Measurements from ENCODE around the gene RABL6. TPM values are rescaled to one million over a fixed set of nuclear protein-coding genes. Genes with fewer than 3 reads are reported as not detected.

RABL6 gene
- total RNA-seq, 2 donors from 2014 or later, result 69.8 to 72.8 TPM

- intact Hi-C loops (cut with DNase I), result no loop called here
- peak overlapping the region; percentile 84 to 91 (median 89) for H3K27ac ChIP-seq
- H3K27me3 ChIP-seq, result no peaks in the 10 kb centered on the region
- no peaks in the 10 kb centered on the region for H3K36me3 ChIP-seq (replicated peaks in 1 of 2; ENCODE audit: insufficient read depth in 1 of 2, low read depth in 2 of 2)
- peak overlapping the region in 1 of 2 donors; percentile 72 for H3K4me3 ChIP-seq
- DNase-seq (peak; percentile 38 to 57 (median 50)), ATAC-seq (no peak)
- peaks cover 59% of the 10 kb centered on the region for H3K4me1 ChIP-seq
- 21 to 54% methylated on average over 13 to 59 of the region's 75 CpGs for WGBS, 2 donors
- H3K9me3 ChIP-seq, result no peaks in the 10 kb centered on the region
- TF ChIP-seq POLR2A (IDR thresholded peaks at IDR 0.05) (no peak), CTCF (IDR thresholded peaks at IDR 0.05) (no peak)
These were observed 39.5 kb downstream of the RABL6 start for GRCh38 chr9:136847088-136847825.

- Histone ChIP-seq H3K36me3 (replicated peaks in 1 of 2; ENCODE audit: insufficient read depth in 1 of 2, low read depth in 2 of 2) (no peaks in the 10 kb centered on the region), H3K27me3 (no peaks in the 10 kb centered on the region), H3K9me3 (no peaks in the 10 kb centered on the region), H3K4me3 (peak overlapping the region; percentile 40 to 72), H3K4me1 (peaks cover 57% of the 10 kb centered on the region), H3K27ac (peak overlapping the region; percentile 84 to 91 (median 89))
- ATAC-seq (peak; percentile 46), DNase-seq (peak; percentile 91 to 95 (median 94))
- intact Hi-C loops (cut with DNase I), result no loop called here
- peak; percentile 81 to 91 (median 87) for TF ChIP-seq POLR2A (IDR thresholded peaks at IDR 0.05)
- TF ChIP-seq CTCF (IDR thresholded peaks at IDR 0.05), result peak in 3 of 7 experiments; percentile 2 to 13 (median 9)
- 0% methylated on average over 48 of the region's 48 CpGs; no CpG with 5 or more reads in 1 of the 2 donors for WGBS, 2 donors
These were observed 40.2 kb downstream of the RABL6 start for GRCh38 chr9:136847826-136848392.

- DNase-seq, result peak in 3 of 4 donors; percentile 44 to 60 (median 47)
- 0 to 1% methylated on average over 15 to 51 of the region's 53 CpGs for WGBS, 2 donors
- peak; percentile 17 for ATAC-seq
These were observed 40.8 kb downstream of the RABL6 start for GRCh38 chr9:136848393-136849037.

GRCh38 chr9:136849038-136849959 is 41.6 kb downstream of the RABL6 start, which contains the start of gene PHPT1:
Gene PHPT1, plus strand, starts transcription at chr9:136849409. Its CDS starts 22 bp downstream, at chr9:136849431.
- H3K36me3 ChIP-seq (replicated peaks in 1 of 2; ENCODE audit: insufficient read depth in 1 of 2, low read depth in 2 of 2), result no peaks in the 10 kb centered on the region
- H3K27ac ChIP-seq, result peak within 1 kb of the TSS; percentile 84 to 91 (median 89)
- H3K4me1 ChIP-seq, result peaks cover 43% of the 10 kb centered on the region
- 0% methylated on average over 14 to 51 of the region's 77 CpGs for WGBS, 2 donors
- intact Hi-C loops (cut with DNase I), result no loop called here
- no peaks in the 10 kb centered on the region for H3K9me3 ChIP-seq
- peak; percentile 98 to 99 (median 99) for DNase-seq
- peak; percentile 90 for ATAC-seq
- TF ChIP-seq CTCF (IDR thresholded peaks at IDR 0.05) (no peak), POLR2A (IDR thresholded peaks at IDR 0.05) (peak; percentile 65 to 94 (median 91))
- H3K4me3 ChIP-seq, result peak within 1 kb of the TSS; percentile 40 to 72
- no peaks in the 10 kb centered on the region for H3K27me3 ChIP-seq

More at GRCh38 chr9:136848393-136849037, 40.8 kb downstream of the RABL6 start:
- H3K4me3 ChIP-seq, result peak overlapping the region; percentile 40 to 72
- intact Hi-C loops (cut with DNase I), result no loop called here
- peak overlapping the region; percentile 84 to 91 (median 89) for H3K27ac ChIP-seq
- H3K4me1 ChIP-seq, result peaks cover 51% of the 10 kb centered on the region
- no peaks in the 10 kb centered on the region for H3K9me3 ChIP-seq
- no peaks in the 10 kb centered on the region for H3K36me3 ChIP-seq (replicated peaks in 1 of 2; ENCODE audit: insufficient read depth in 1 of 2, low read depth in 2 of 2)
- H3K27me3 ChIP-seq, result no peaks in the 10 kb centered on the region
- no peak for TF ChIP-seq POLR2A (IDR thresholded peaks at IDR 0.05)

Data from body of pancreas (tissue), 4 donors.